ENCODE results near the gene HIRA.

GRCh38 chr22:19404676-19405075, 26.9 kb downstream of the HIRA start:
- TF ChIP-seq, protein P1, sequence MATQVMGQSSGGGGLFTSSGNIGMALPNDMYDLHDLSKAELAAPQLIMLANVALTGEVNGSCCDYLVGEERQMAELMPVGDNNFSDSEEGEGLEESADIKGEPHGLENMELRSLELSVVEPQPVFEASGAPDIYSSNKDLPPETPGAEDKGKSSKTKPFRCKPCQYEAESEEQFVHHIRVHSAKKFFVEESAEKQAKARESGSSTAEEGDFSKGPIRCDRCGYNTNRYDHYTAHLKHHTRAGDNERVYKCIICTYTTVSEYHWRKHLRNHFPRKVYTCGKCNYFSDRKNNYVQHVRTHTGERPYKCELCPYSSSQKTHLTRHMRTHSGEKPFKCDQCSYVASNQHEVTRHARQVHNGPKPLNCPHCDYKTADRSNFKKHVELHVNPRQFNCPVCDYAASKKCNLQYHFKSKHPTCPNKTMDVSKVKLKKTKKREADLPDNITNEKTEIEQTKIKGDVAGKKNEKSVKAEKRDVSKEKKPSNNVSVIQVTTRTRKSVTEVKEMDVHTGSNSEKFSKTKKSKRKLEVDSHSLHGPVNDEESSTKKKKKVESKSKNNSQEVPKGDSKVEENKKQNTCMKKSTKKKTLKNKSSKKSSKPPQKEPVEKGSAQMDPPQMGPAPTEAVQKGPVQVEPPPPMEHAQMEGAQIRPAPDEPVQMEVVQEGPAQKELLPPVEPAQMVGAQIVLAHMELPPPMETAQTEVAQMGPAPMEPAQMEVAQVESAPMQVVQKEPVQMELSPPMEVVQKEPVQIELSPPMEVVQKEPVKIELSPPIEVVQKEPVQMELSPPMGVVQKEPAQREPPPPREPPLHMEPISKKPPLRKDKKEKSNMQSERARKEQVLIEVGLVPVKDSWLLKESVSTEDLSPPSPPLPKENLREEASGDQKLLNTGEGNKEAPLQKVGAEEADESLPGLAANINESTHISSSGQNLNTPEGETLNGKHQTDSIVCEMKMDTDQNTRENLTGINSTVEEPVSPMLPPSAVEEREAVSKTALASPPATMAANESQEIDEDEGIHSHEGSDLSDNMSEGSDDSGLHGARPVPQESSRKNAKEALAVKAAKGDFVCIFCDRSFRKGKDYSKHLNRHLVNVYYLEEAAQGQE (IDR thresholded peaks at IDR 0.05; ENCODE audit: unreplicated experiment): no peak
- TF ChIP-seq CTCF (conservative IDR thresholded peaks at IDR 0.05; ENCODE audit: low read depth in 2 of 2): no peak
- TF ChIP-seq, protein P2, sequence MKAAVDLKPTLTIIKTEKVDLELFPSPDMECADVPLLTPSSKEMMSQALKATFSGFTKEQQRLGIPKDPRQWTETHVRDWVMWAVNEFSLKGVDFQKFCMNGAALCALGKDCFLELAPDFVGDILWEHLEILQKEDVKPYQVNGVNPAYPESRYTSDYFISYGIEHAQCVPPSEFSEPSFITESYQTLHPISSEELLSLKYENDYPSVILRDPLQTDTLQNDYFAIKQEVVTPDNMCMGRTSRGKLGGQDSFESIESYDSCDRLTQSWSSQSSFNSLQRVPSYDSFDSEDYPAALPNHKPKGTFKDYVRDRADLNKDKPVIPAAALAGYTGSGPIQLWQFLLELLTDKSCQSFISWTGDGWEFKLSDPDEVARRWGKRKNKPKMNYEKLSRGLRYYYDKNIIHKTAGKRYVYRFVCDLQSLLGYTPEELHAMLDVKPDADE (IDR thresholded peaks at IDR 0.05): no peak
- no peak for TF ChIP-seq STAT1 (IDR thresholded peaks at IDR 0.05; ENCODE audit: unreplicated experiment)
- TF ChIP-seq EZH2 (IDR thresholded peaks at IDR 0.05; ENCODE audit: low read depth, unreplicated experiment): no peak
- no peak for TF ChIP-seq POLR2AphosphoS5 (IDR thresholded peaks at IDR 0.05; ENCODE audit: low read depth)
